ENCODE data around the gene RPS4Y2. TPM values are rescaled to one million over a fixed set of nuclear protein-coding genes. Genes with fewer than 3 reads are reported as not detected.

Gene RPS4Y2
- total RNA-seq, result 1 to 10 TPM in 1 of 2 experiments, under 1 TPM in 1; 0.38 to 1.3 TPM

DNA sequence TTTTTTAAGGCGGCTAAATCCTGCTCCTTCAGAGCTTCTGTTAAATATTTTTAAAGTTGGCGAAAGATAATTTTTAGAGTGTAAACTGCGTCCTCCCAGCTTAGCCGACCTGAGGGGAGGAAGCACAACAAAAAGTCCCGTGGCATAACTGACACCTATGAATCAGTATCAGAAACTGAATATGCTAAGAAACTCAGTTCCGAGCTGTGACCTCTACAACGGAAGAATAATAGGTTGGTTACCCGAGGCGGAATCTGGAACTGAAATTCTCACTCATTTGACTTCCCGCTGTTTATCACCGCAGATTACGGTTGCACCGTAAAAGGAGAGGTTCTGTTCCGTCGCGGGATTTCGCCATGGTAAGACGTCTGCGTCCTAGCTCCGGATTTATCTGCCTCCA is at the start of gene RPS4Y2:
Gene RPS4Y2, plus strand, starts transcription at position 301 of the 400 bp plus-strand sequence. Its CDS starts 56 bp downstream, at position 357.
- Mint-ChIP-seq H3K9me3 (peaks cover 8% of the 10 kb centered on the region), H3K27ac (no peak within 1 kb of the TSS), H3K4me3 (no peak within 1 kb of the TSS), H3K27me3 (no peaks in the 10 kb centered on the region), H3K36me3 (ENCODE audit: low read depth) (peaks cover 2% of the 10 kb centered on the region), H3K4me1 (no peaks in the 10 kb centered on the region)
- ChIA-PET CTCF (interaction anchor here (1.2 kb wide), 1 partner anchor 10 kb away, joined by 6 read pairs; no protein-coding TSS in a partner anchor), POLR2A (no interaction called here)
- DNase-seq, result no peak

DNA sequence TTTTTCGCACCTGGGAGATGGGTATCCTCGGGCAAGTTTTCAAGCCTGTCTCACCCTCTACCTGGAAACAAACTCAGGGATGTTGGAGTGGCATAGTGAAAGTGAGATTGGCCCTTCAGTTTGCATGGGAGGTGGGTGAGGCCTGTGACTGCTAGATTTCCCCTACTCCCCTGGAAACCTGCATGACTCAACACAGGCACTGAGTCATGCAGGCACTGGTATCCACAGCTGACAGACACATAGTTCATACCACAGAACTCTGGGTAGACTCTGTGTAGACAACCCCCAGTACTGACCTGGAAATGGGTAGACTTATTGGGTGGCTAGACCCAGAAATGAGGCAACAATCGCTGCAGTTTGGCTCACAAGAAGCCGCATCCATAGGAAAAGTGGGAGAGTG is 41.5 kb upstream of the RPS4Y2 start:
- CTCF ChIA-PET, result no interaction called here
- Mint-ChIP-seq H3K27me3 (no peaks in the 10 kb centered on the region), H3K4me3 (no peak overlapping the region), H3K4me1 (peaks cover 9% of the 10 kb centered on the region), H3K27ac (no peak overlapping the region), H3K36me3 (ENCODE audit: low read depth) (no peaks in the 10 kb centered on the region), H3K9me3 (peaks cover 3% of the 10 kb centered on the region)
- POLR2A ChIA-PET, result no interaction called here
- peak; percentile 19 for DNase-seq

DNA sequence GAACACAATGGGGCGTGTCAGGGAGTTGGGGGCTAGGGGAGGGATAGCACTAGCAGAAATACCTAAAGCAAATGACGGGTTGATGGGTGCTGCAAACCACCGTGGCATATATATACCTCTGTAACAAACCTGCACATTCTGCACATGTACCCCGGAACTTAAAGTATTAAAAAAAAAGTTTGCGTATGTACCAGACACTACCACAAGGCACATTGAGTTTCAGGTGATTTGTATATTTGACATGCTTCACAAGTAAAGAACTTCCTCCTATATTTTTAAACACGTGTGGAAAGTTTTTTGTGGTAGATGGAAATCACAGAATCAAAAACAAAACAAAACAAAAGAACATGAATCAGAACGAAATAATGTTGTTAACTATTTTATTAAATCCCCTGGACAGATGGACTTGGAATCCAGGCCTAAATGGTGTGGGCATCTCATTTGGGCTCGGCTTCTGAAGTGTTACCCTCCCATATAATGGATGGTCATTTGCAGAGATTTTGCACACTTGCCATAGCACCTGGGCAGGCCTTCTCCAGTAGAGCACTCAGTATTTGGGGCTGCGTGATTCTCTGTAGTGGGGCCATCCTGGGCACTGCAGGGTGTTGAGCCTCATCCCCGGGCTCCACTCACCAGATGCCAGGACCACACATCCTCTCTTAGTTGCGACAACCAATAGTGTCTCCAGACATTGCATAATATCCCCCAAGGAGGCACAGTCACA is 29.6 kb upstream of the RPS4Y2 start:
- H3K27me3 Mint-ChIP-seq, result no peaks in the 10 kb centered on the region
- peaks cover 2% of the 10 kb centered on the region for H3K9me3 Mint-ChIP-seq
- ChIA-PET POLR2A (no interaction called here), CTCF (no interaction called here)
- no peak for DNase-seq
- no peak overlapping the region for H3K4me3 Mint-ChIP-seq
- no peaks in the 10 kb centered on the region for H3K4me1 Mint-ChIP-seq
- H3K27ac Mint-ChIP-seq, result no peak overlapping the region
- no peaks in the 10 kb centered on the region for H3K36me3 Mint-ChIP-seq (ENCODE audit: low read depth)

DNA sequence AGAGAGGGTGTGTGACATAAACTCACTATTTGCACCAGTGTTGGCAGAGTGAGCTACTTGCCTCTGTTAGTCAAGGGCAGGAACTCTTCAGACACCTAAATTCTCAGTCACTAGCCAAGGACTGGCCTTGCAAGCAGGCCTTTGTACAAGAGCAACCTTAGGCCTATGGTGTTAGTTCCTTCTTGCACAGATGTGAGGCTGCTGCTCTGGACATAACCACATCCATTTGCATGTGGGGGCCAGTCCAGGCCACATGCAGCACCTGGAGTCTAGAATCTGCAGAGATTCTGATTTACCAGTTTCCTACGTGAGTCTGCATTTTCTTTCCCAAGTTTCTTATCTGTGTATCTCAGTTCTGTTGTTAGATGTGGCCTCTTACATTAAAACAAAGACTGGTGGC is 20.7 kb upstream of the RPS4Y2 start:
- Mint-ChIP-seq H3K36me3 (ENCODE audit: low read depth) (no peaks in the 10 kb centered on the region), H3K4me1 (peaks cover 6% of the 10 kb centered on the region), H3K27me3 (no peaks in the 10 kb centered on the region), H3K4me3 (no peak overlapping the region), H3K9me3 (no peaks in the 10 kb centered on the region), H3K27ac (no peak overlapping the region)
- CTCF ChIA-PET, result no interaction called here
- no peak for DNase-seq
- POLR2A ChIA-PET, result no interaction called here

DNA sequence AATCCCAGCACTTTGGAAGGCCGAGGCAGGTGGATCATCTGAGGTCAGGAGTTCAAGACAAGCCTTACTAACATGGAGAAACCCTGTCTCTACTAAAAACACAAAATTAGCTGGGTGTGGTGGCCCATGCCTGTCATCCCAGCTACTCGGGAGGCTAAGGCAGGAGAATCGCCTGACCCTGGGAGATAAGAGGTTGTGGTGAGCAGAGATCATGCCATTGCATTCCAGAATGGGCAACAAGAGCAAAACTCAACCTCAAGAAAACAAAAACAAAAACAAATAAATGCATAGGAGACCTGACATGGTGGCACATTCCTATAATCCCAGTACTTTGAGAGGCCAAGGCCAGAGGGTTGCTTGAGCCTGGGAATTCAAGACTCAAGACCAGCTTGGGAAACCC is 16.1 kb upstream of the RPS4Y2 start:
- peaks cover 20% of the 10 kb centered on the region for H3K4me1 Mint-ChIP-seq
- no peaks in the 10 kb centered on the region for H3K36me3 Mint-ChIP-seq (ENCODE audit: low read depth)
- no peaks in the 10 kb centered on the region for H3K27me3 Mint-ChIP-seq
- POLR2A ChIA-PET, result no interaction called here
- no peak overlapping the region for H3K4me3 Mint-ChIP-seq
- CTCF ChIA-PET, result interaction anchor here (0.7 to 1.4 kb wide), 3 partner anchors 30 to 412 kb away, joined by 3 to 4 read pairs (median 3); no protein-coding TSS in a partner anchor
- no peak overlapping the region for H3K27ac Mint-ChIP-seq
- DNase-seq, result no peak
- no peaks in the 10 kb centered on the region for H3K9me3 Mint-ChIP-seq

DNA sequence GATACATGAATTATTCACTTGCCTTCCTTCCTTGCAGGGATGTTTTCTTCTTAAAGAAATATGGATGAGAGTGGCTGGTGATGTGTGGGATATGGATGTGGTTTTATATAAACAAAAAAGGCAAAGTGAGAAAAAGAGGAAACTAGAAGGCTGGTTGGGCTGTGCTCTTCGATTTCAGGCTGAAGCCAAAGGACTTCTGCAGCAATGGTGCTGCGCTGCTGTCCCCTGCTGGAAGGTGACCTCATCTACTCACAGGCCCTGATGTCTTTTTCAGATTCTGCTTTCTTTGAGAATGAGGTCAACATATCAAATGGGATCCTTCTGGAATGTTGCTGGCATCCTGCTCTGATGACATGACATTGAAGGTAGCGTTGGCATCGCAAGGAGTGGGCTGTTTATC is 15.3 kb upstream of the RPS4Y2 start:
- CTCF ChIA-PET, result interaction anchor here (0.8 to 1.4 kb wide), 2 partner anchors 30 to 352 kb away, joined by 3 read pairs; no protein-coding TSS in a partner anchor

DNA sequence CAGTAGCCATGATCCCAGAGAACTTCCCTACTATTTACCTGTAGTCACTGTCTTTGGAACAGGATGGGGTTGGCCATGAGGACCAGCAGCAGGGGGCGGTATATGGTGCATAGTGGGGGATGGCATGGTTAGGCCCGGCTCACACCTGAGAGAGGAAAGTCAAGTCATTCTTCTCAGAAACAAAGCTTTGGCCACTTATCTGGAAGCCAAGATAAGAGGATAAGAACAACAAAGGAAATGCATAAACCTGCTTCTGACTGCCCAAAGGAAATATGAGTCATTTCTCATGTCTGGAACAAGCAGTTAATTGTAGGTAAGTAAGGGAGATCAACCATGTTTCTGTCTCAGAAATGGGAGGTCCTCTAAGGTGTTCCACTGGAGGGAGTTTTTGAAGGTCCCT is 10.8 kb upstream of the RPS4Y2 start:
- no peaks in the 10 kb centered on the region for H3K27me3 Mint-ChIP-seq
- H3K9me3 Mint-ChIP-seq, result no peaks in the 10 kb centered on the region
- ChIA-PET CTCF (interaction anchor here (0.8 to 1.1 kb wide), 4 partner anchors 12 to 359 kb away, joined by 3 to 4 read pairs (median 3); no protein-coding TSS in a partner anchor), POLR2A (interaction anchor here (1.1 to 2.0 kb wide), 5 partner anchors 15 to 1177 kb away, joined by 3 to 5 read pairs (median 4); partner anchors contain the start of gene EIF1AY)
- peaks cover 60% of the 10 kb centered on the region for H3K4me1 Mint-ChIP-seq
- H3K4me3 Mint-ChIP-seq, result no peak overlapping the region
- DNase-seq, result peak; percentile 68
- no peaks in the 10 kb centered on the region for H3K36me3 Mint-ChIP-seq (ENCODE audit: low read depth)
- peak overlapping the region; percentile 75 for H3K27ac Mint-ChIP-seq

More for the DNA sequence above, 15.3 kb upstream of the RPS4Y2 start:
- Mint-ChIP-seq H3K9me3 (no peaks in the 10 kb centered on the region), H3K4me1 (peaks cover 28% of the 10 kb centered on the region), H3K27me3 (no peaks in the 10 kb centered on the region), H3K27ac (no peak overlapping the region), H3K36me3 (ENCODE audit: low read depth) (no peaks in the 10 kb centered on the region), H3K4me3 (no peak overlapping the region)
- POLR2A ChIA-PET, result no interaction called here
- DNase-seq, result peak; percentile 46

DNA sequence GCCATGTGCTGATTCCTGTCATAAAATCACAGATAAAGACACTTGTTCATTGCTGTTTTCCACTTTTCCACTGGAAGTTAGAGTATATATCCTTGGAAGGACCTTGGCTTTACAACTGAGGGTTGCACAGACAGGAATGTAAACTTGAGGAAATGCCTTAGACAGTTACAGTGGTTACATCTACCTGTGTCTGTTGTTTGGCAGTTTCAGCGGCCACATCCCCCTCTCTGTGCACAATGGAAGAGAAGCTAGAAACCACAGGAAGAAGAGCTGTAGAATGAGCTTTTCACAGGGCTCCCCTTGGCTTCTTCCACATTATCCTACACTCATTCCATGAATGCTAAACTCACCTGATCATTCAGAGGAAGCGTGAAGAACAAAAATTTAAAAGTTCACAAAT is 9.0 kb upstream of the RPS4Y2 start:
- Mint-ChIP-seq H3K27ac (peak overlapping the region; percentile 75), H3K27me3 (no peaks in the 10 kb centered on the region), H3K4me3 (peak overlapping the region; percentile 3), H3K36me3 (ENCODE audit: low read depth) (no peaks in the 10 kb centered on the region), H3K4me1 (peaks cover 57% of the 10 kb centered on the region), H3K9me3 (no peaks in the 10 kb centered on the region)
- DNase-seq, result peak; percentile 34
- ChIA-PET CTCF (interaction anchor here (0.6 kb wide), 1 partner anchor 285 kb away, joined by 3 read pairs; no protein-coding TSS in a partner anchor), POLR2A (interaction anchor here (0.8 to 1.7 kb wide), 3 partner anchors 17 to 171 kb away, joined by 3 to 4 read pairs (median 4); partner anchors contain the start of gene EIF1AY)

DNA sequence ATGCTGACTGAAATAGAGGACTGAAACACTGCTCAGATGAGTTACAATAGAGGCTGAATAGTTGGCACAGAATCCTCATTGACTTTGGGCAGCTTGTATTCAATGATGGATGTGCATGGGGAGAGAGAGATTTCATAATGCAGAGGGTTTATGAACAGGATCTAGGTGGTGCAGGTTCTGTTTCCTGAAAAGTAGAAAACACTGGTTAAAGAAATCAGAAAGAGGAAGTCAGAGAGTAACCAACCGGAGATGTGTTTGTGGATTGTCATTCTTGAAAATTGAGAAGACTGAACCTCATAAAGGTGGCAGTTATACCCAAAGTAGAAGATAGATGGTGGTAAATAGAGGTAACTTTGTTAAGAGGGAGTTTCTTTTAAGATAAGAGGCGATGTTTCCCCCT is 8.0 kb downstream of the RPS4Y2 start:
- no peak for DNase-seq
- H3K27me3 Mint-ChIP-seq, result no peaks in the 10 kb centered on the region
- POLR2A ChIA-PET, result interaction anchor here (1.0 kb wide), 1 partner anchor 17 kb away, joined by 4 read pairs; no protein-coding TSS in a partner anchor
- peaks cover 5% of the 10 kb centered on the region for H3K9me3 Mint-ChIP-seq
- CTCF ChIA-PET, result interaction anchor here (1.3 kb wide), 1 partner anchor 8 kb away, joined by 3 read pairs; no protein-coding TSS in a partner anchor
- H3K4me3 Mint-ChIP-seq, result peak overlapping the region; percentile 45
- peaks cover 34% of the 10 kb centered on the region for H3K4me1 Mint-ChIP-seq
- H3K27ac Mint-ChIP-seq, result peak overlapping the region; percentile 87
- peaks cover 24% of the 10 kb centered on the region for H3K36me3 Mint-ChIP-seq (ENCODE audit: low read depth)

DNA sequence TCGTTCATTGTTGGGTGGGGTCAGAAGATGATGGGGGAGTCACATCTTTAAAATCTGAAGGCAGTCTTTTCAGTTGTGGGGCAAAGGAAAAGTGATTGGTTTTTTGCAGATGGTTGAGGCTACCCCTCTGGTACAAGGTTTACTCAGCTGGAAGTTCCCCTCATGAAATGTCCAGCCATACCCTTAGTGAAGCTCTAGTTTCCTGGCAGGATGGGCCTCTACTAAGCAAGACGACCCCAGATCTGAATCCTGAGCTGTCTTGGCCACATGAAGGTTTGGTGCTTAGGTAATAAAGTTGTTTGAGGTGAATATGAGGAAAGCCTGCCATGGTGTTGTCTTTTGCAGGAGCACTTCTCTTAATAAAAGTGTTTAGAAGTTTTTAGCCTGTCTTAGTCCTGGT is 9.2 kb downstream of the RPS4Y2 start:
- ChIA-PET CTCF (interaction anchor here (1.6 kb wide), 1 partner anchor 9 kb away, joined by 6 read pairs; the partner anchor contains the start of gene RPS4Y2), POLR2A (no interaction called here)

DNA sequence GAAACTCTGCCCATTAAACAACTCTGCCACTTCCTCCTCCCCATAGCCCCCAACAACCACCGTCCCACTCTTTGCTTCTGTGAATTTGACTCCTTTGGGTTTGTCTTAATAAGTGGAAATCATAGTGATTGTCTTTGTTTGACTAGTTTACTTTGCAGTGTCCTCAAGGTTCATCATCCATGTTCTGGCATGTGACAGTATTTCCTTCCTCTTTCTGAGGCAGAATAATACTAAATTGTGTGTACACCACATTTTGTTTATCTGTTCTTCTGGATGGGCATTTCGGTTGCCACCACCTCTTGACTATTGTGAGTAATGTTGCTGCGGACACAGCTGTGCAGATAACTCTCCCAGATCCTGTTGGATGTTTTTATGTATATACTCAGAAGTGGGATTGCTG is 14.8 kb downstream of the RPS4Y2 start:
- POLR2A ChIA-PET, result no interaction called here
- Mint-ChIP-seq H3K27me3 (no peaks in the 10 kb centered on the region), H3K9me3 (peaks cover 3% of the 10 kb centered on the region), H3K27ac (no peak overlapping the region), H3K4me1 (peaks cover 38% of the 10 kb centered on the region), H3K4me3 (no peak overlapping the region), H3K36me3 (ENCODE audit: low read depth) (peaks cover 21% of the 10 kb centered on the region)
- CTCF ChIA-PET, result no interaction called here
- no peak for DNase-seq

More for the DNA sequence above, 9.2 kb downstream of the RPS4Y2 start:
- H3K36me3 Mint-ChIP-seq (ENCODE audit: low read depth), result peaks cover 28% of the 10 kb centered on the region
- H3K27me3 Mint-ChIP-seq, result no peaks in the 10 kb centered on the region
- H3K27ac Mint-ChIP-seq, result no peak overlapping the region
- no peak for DNase-seq
- peaks cover 38% of the 10 kb centered on the region for H3K4me1 Mint-ChIP-seq
- H3K4me3 Mint-ChIP-seq, result no peak overlapping the region
- H3K9me3 Mint-ChIP-seq, result peaks cover 3% of the 10 kb centered on the region

DNA sequence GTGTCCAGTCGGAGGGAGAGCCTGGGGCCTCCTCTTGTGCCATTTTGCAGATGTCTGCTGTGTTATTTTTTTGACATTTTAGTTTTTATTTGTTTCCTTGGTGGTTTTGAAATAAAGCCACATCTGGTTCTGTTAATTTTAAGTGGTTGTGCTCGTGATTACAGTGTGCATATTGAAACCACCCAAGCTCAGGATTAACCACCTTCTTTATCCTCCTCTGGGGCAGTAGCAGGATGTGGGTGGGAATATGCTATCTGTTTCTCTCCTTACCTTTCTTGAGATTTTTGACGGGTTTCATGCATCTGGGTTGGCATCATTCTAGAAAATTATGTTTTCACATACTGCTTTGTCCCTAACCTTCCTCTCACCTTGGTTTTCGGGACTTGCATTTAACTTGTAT is 20.2 kb downstream of the RPS4Y2 start:
- ChIA-PET CTCF (no interaction called here), POLR2A (no interaction called here)
- Mint-ChIP-seq H3K4me3 (no peak overlapping the region), H3K4me1 (peaks cover 35% of the 10 kb centered on the region), H3K36me3 (ENCODE audit: low read depth) (peaks cover 12% of the 10 kb centered on the region), H3K9me3 (peaks cover 6% of the 10 kb centered on the region), H3K27me3 (no peaks in the 10 kb centered on the region), H3K27ac (no peak overlapping the region)
- DNase-seq, result no peak

DNA sequence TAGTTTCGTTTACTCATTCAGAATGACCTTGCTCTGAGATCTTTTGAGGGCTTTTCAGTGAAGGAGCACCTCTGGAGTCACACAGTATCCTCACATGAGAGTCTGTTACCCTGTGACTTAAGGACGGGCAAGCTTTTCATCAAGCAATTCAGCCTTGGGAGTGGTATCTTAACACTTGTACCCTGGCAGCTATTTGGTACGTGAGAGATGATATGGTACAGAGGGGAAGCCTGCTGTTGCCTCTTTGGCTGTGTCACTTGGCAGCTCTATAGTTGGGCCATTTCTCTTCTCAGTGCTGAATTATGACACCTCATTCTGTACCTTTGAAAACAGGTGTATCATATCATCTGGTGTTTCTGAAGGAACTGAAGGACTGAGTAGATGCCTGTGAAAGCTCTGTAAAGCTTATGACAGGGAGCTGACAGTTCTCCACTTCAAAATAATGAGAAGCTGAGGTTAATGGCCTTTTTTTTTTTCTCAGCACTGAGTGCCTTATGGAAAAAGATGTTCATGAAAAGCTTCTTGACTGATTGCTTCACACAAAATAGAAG is 24.3 kb downstream of the RPS4Y2 start:
- H3K27me3 Mint-ChIP-seq, result no peaks in the 10 kb centered on the region
- POLR2A ChIA-PET, result no interaction called here
- DNase-seq, result no peak
- no peak overlapping the region for H3K27ac Mint-ChIP-seq
- peaks cover 6% of the 10 kb centered on the region for H3K36me3 Mint-ChIP-seq (ENCODE audit: low read depth)
- H3K9me3 Mint-ChIP-seq, result peaks cover 3% of the 10 kb centered on the region
- CTCF ChIA-PET, result interaction anchor here (0.5 kb wide), 1 partner anchor 254 kb away, joined by 3 read pairs; no protein-coding TSS in a partner anchor
- no peak overlapping the region for H3K4me3 Mint-ChIP-seq
- peaks cover 24% of the 10 kb centered on the region for H3K4me1 Mint-ChIP-seq
